HepG2 (cell line): Measurements from ENCODE around the gene TMEM239. TPM values are rescaled to one million over a fixed set of nuclear protein-coding genes. Genes with fewer than 3 reads are reported as not detected.
A peak's percentile ranks its signal among the peaks of the same experiment; 100 is the strongest.

Experiments used
- AFF4 ChIP-seq: sonication (generic); formaldehyde crosslinking; IDR thresholded peaks from 2 replicates; pipeline ENCODE4 v1.4.0; 2020; ENCODE audit warnings: missing genetic modification reagents
- BCL6 ChIP-seq: IDR thresholded peaks from 2 replicates; pipeline ENCODE4 v1.6.1; 2016; ENCODE audit warnings: missing genetic modification reagents, missing compliant biosample characterization
- GATAD1 ChIP-seq: IDR thresholded peaks from 2 replicates; pipeline ENCODE4 v1.6.1; 2016; ENCODE audit warnings: missing genetic modification reagents, missing compliant biosample characterization
- MED13 ChIP-seq: sonication (generic); formaldehyde crosslinking; IDR thresholded peaks from 2 replicates; pipeline ENCODE4 v1.5.0; 2020; ENCODE audit warnings: missing genetic modification reagents
- MXD1 ChIP-seq: sonication (generic); formaldehyde crosslinking; IDR thresholded peaks from 2 replicates; pipeline ENCODE4 v1.4.0; 2020; ENCODE audit warnings: mild to moderate bottlenecking, missing genetic modification reagents
- NR2C2 ChIP-seq: sonication (generic); formaldehyde crosslinking; IDR thresholded peaks from 2 replicates; pipeline ENCODE4 v1.4.0; 2020; ENCODE audit warnings: missing genetic modification reagents, mild to moderate bottlenecking, moderate library complexity, borderline replicate concordance
- NRL ChIP-seq: sonication (generic); formaldehyde crosslinking; IDR thresholded peaks from 2 replicates; pipeline ENCODE4 v1.5.0; 2020; ENCODE audit warnings: missing genetic modification reagents, mild to moderate bottlenecking, moderate library complexity, borderline replicate concordance
- POLR2A ChIP-seq, 2 experiments: IDR thresholded peaks; 2 replicates each; pipeline ENCODE4 v1.6.1; 2011; ENCODE audit warnings: low read depth in 2 of 2, low read length in 2 of 2, mild to moderate bottlenecking in 1 of 2, moderate library complexity in 1 of 2; ENCODE audit not compliant: insufficient read depth in 1 of 2
- RXRA ChIP-seq: sonication (generic); formaldehyde crosslinking; IDR thresholded peaks from 2 replicates; pipeline ENCODE4 v1.5.1; 2020; ENCODE audit warnings: missing genetic modification reagents
- ZFP90 ChIP-seq: sonication (generic); formaldehyde crosslinking; IDR thresholded peaks from 2 replicates; pipeline ENCODE4 v1.8.0; 2022; ENCODE audit warnings: missing genetic modification reagents, mild to moderate bottlenecking, inconsistent platforms, borderline replicate concordance
- ZNF207 ChIP-seq: fragments of 450-650 bp; IDR thresholded peaks from 2 replicates; pipeline ENCODE4 v1.6.1; 2016; ENCODE audit warnings: antibody characterized with exemption, borderline replicate concordance
- ZNF570 ChIP-seq: sonication (generic); formaldehyde crosslinking; IDR thresholded peaks from 2 replicates; pipeline ENCODE4 v1.4.0; 2020; ENCODE audit warnings: mild to moderate bottlenecking, missing genetic modification reagents, borderline replicate concordance
- ZNF609 ChIP-seq: sonication (generic); formaldehyde crosslinking; IDR thresholded peaks from 2 replicates; pipeline ENCODE4 v1.4.0; 2020; ENCODE audit warnings: mild to moderate bottlenecking, missing genetic modification reagents, borderline replicate concordance
- ZNF713 ChIP-seq: sonication (generic); formaldehyde crosslinking; IDR thresholded peaks from 2 replicates; pipeline ENCODE4 v1.4.0; 2020; ENCODE audit warnings: mild to moderate bottlenecking, missing genetic modification reagents
- polyA plus RNA-seq, 8 experiments: library from polyadenylated mRNA; depleted of rRNA in 3 of 8; stranded (reverse) in 7 of 8; unstranded in 1 of 8; fragments of >200 nt; fragmentation: Illumina TruSeq in 4 of 8; extraction: Trizol in 4 of 8; gene quantifications; 2 replicates each; pipeline versions ENCODE4 v1.2.1 to v1.2.3, GENCODE V29; 2011 to 2016; ENCODE audit warnings: low read depth in 4 of 8, missing spikeins in 1 of 8, mixed read lengths in 1 of 8; ENCODE audit not compliant: insufficient read depth in 1 of 8
- total RNA-seq, 5 experiments: library from RNA; depleted of rRNA; stranded (reverse); fragments of >200 nt; fragmentation: Illumina TruSeq; extraction: Trizol; gene quantifications; 2 replicates each; pipeline ENCODE4 v1.2.3, GENCODE V29; 2016; ENCODE audit warnings: low read depth in 1 of 5
- TF ChIP-seq, protein P1 (sequence below): sonication (generic); formaldehyde crosslinking; IDR thresholded peaks from 2 replicates; pipeline ENCODE4 v1.9.0; 2021; ENCODE audit warnings: missing genetic modification reagents, mild to moderate bottlenecking, borderline replicate concordance
- TF ChIP-seq, protein P2 (sequence below): sonication (generic); formaldehyde crosslinking; IDR thresholded peaks from 2 replicates; pipeline ENCODE4 v1.5.1; 2020; ENCODE audit warnings: missing genetic modification reagents, mild to moderate bottlenecking, borderline replicate concordance

Gene TMEM239
- total and polyA plus RNA-seq, 2 of the 13 experiments (the other 11 are each of a cell fraction or from before 2014, with no cell fraction given): not detected

DNA sequence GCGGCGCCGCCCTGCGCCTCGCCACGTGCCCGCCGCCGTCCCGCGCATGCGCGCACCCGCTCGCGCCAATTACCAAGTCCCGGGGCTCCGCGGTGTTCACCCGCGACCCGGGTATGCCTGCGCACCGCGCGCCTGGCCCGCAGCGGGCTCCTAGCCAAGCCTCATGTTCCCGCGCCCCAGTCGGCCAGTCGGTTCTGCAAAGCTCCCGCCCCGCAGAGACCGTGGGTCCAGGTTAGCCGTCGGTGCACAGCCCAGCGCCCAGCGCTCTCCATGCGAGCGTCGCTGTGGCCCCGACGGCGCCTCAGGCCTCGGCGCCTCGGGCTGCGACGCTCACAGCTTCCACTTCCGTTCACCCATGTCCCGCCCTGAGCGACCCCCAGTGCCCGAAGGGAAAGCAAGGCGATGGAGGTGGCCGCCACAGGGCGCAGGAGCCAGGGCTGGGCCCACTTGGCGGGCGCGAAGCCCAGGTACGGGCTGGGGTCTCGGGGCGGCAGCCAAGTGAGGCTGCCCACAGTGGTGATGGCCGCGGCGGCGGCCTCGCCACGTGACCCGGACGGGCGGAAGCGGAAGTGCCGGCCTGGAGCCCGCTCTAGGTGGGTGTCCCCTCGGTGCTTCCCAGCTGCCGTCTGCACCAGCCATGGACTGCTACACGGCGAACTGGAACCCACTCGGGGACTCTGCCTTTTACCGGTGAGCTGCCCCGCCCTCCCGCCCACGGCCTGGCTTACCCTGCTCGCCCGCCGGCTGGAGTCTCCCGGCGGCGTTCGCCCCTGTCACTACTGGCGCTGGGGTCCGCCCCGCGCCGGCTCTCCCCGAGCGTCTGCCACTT is 24.2 kb downstream of the TMEM239 start, which contains the start of the genes PCED1A and VPS16 (continued):
- TF ChIP-seq ZNF609 (CRISPR knock-in tag) (peak; percentile 53), ZNF713 (peak; percentile 99), MED13 (CRISPR knock-in tag) (peak; percentile 88), MXD1 (CRISPR knock-in tag) (peak; percentile 98), GATAD1 (CRISPR knock-in tag) (peak; percentile 95), NRL (CRISPR knock-in tag) (peak; percentile 99), POLR2A (IDR thresholded peaks at IDR 0.05; ENCODE audit: insufficient read depth in 1 of 2, low read depth in 2 of 2, low read length in 2 of 2) (peak; percentile 89 to 93), AFF4 (CRISPR knock-in tag) (peak; percentile 42; the same call in 1 of the 2 replicates), RXRA (CRISPR knock-in tag) (peak; percentile 74), ZFP90 (peak; percentile 95), ZNF570 (peak; percentile 87; the same call in 1 of the 2 replicates), NR2C2 (CRISPR knock-in tag) (peak; percentile 91), ZNF207 (no peak), BCL6 (CRISPR knock-in tag) (peak; percentile 70)
- TF ChIP-seq, protein P1, sequence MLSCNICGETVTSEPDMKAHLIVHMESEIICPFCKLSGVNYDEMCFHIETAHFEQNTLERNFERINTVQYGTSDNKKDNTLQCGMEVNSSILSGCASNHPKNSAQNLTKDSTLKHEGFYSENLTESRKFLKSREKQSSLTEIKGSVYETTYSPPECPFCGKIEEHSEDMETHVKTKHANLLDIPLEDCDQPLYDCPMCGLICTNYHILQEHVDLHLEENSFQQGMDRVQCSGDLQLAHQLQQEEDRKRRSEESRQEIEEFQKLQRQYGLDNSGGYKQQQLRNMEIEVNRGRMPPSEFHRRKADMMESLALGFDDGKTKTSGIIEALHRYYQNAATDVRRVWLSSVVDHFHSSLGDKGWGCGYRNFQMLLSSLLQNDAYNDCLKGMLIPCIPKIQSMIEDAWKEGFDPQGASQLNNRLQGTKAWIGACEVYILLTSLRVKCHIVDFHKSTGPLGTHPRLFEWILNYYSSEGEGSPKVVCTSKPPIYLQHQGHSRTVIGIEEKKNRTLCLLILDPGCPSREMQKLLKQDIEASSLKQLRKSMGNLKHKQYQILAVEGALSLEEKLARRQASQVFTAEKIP (CRISPR knock-in tag): no peak
- TF ChIP-seq, protein P2, sequence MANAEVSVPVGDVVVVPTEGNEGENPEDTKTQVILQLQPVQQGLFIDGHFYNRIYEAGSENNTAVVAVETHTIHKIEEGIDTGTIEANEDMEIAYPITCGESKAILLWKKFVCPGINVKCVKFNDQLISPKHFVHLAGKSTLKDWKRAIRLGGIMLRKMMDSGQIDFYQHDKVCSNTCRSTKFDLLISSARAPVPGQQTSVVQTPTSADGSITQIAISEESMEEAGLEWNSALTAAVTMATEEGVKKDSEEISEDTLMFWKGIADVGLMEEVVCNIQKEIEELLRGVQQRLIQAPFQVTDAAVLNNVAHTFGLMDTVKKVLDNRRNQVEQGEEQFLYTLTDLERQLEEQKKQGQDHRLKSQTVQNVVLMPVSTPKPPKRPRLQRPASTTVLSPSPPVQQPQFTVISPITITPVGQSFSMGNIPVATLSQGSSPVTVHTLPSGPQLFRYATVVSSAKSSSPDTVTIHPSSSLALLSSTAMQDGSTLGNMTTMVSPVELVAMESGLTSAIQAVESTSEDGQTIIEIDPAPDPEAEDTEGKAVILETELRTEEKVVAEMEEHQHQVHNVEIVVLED (CRISPR knock-in tag): peak; percentile 88
